Hepatocyte (in vitro differentiated cells): ENCODE data around the gene CIDEA. TPM values are rescaled to one million over a fixed set of nuclear protein-coding genes. Genes with fewer than 3 reads are reported as not detected.
A peak's percentile ranks its signal among the peaks of the same experiment; 100 is the strongest.

Experiments
- DNase-seq: peaks from one replicate; pipeline ENCODE4 v3.0.0-alpha.2; 2016; ENCODE audit warnings: low spot score
- H2AFZ ChIP-seq: fragments of 200-600 bp; sonication (generic); 2 replicates; pipeline ENCODE4 v1.6.0; 2016; ENCODE audit warnings: antibody characterized with exemption, mild to moderate bottlenecking
- H3K27ac ChIP-seq: fragments of 200-600 bp; sonication (generic); 2 replicates; pipeline ENCODE4 v1.5.1; 2016; ENCODE audit warnings: mild to moderate bottlenecking
- H3K27me3 ChIP-seq: fragments of 200-600 bp; sonication (generic); 2 replicates; pipeline ENCODE4 v1.6.1; 2016
- H3K36me3 ChIP-seq: fragments of 200-600 bp; sonication (generic); replicated peaks from 2 replicates; pipeline ENCODE4 v1.5.1; 2016; ENCODE audit warnings: low read depth; ENCODE audit not compliant: insufficient read depth
- H3K4me1 ChIP-seq: fragments of 200-600 bp; sonication (generic); 2 replicates; pipeline ENCODE4 v1.5.1; 2016; ENCODE audit warnings: mild to moderate bottlenecking, moderate library complexity; ENCODE audit not compliant: insufficient read depth
- H3K4me2 ChIP-seq: fragments of 200-600 bp; sonication (generic); 2 replicates; pipeline ENCODE4 v1.6.0; 2016
- H3K4me3 ChIP-seq: fragments of 200-600 bp; sonication (generic); 2 replicates; pipeline ENCODE4 v1.5.1; 2016; ENCODE audit warnings: mild to moderate bottlenecking
- H3K79me2 ChIP-seq: fragments of 200-600 bp; sonication (generic); 2 replicates; pipeline ENCODE4 v1.6.0; 2017; ENCODE audit warnings: mild to moderate bottlenecking
- H3K9me2 ChIP-seq: fragments of 200-600 bp; sonication (generic); replicated peaks from 2 replicates; pipeline ENCODE4 v1.6.0; 2017; ENCODE audit warnings: mild to moderate bottlenecking; ENCODE audit not compliant: insufficient read depth
- H3K9me3 ChIP-seq: fragments of 200-600 bp; sonication (generic); 2 replicates; pipeline ENCODE4 v1.5.1; 2016; ENCODE audit warnings: low read depth, mild to moderate bottlenecking
- H4K20me1 ChIP-seq: fragments of 200-600 bp; sonication (generic); 2 replicates; pipeline ENCODE4 v1.6.0; 2016; ENCODE audit warnings: mild to moderate bottlenecking; ENCODE audit not compliant: insufficient read depth, poor library complexity, severe bottlenecking
- EZH2 ChIP-seq: fragments of 200-600 bp; sonication (generic); IDR thresholded peaks from 2 replicates; pipeline ENCODE4 v1.6.1; 2016; ENCODE audit warnings: antibody characterized with exemption, mild to moderate bottlenecking, borderline replicate concordance
- EZH2phosphoT487 ChIP-seq: fragments of 200-600 bp; sonication (generic); IDR thresholded peaks from one replicate; pipeline ENCODE4 v1.6.1; 2018; ENCODE audit warnings: antibody characterized with exemption, mild to moderate bottlenecking, low read depth, moderate library complexity; ENCODE audit not compliant: unreplicated experiment, severe bottlenecking
- WGBS: methylation state at CpG from one replicate; pipeline ENCODE4 v1.1.6; 2016; ENCODE audit warnings: low lambda C conversion rate; ENCODE audit errors: missing lambda C conversion rate; 5-methylcytosine and 5-hydroxymethylcytosine counted together
- polyA plus RNA-seq: library from polyadenylated mRNA; unstranded; fragments of >200 nt; fragmentation: Nextera tagmentation; extraction: Ambion mirVana; gene quantifications from 2 replicates; pipeline ENCODE4 v1.2.1, GENCODE V29; 2016
- total RNA-seq: library from RNA; depleted of rRNA; stranded (reverse); fragments of >200 nt; gene quantifications from 2 replicates; pipeline ENCODE4 v1.2.3, GENCODE V29; 2014
- TF ChIP-seq, protein P1 (sequence below): fragments of 200-600 bp; sonication (generic); IDR thresholded peaks from 2 replicates; pipeline ENCODE4 v1.5.1; 2016; ENCODE audit warnings: antibody characterized with exemption, mild to moderate bottlenecking; ENCODE audit not compliant: poor library complexity

The CIDEA gene
- total and polyA plus RNA-seq, 2 experiments from 2014 or later = not detected

DNA sequence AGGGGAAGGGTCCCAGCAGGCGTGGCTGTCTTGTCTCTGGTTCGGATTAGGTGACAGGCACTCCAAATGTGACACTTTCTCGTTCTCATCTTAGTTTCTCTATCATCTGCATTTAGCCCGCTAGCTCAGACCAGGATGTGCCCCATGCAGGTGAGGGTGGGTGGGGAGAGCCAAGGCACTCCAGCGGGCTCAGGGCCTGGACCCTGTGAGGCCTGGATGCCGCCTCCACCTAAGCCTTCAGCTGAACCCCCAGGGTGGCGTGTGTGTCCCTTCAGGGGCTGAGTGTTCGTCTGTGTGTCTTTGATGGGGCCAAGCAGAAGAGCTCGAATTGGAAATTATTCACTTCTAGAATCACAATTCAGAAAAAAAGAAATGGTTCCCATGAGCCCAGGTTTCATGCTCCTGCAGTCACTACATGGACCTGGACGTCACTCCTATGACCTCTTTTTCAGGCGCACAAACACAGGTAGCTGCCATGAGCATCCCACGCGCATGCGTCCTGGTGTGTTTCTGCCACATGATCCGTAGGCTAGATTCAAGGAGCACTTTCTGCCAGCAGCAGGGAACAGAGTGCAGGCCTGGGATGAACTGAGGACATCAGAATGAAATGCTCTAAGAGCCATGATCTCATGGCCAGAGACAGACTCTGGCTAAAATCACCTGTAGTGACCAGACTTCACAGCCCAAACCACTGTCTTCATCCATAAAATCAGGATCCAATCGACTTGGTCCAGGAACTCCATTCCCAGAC, 25.8 kb downstream of the CIDEA start:
- Histone ChIP-seq H3K27ac (peak overlapping the region; percentile 93), H3K4me1 (peaks cover 20% of the 10 kb centered on the region), H4K20me1 (no peaks in the 10 kb centered on the region), H3K9me2 (no peaks in the 10 kb centered on the region), H2AFZ (peak overlapping the region; percentile 23), H3K79me2 (no peaks in the 10 kb centered on the region), H3K36me3 (no peaks in the 10 kb centered on the region), H3K4me2 (peak overlapping the region; percentile 63), H3K4me3 (no peak overlapping the region), H3K27me3 (no peaks in the 10 kb centered on the region), H3K9me3 (no peaks in the 10 kb centered on the region)
- WGBS = 95% methylated on average over 16 of the region's 16 CpGs
- no peak for DNase-seq
- no peak for TF ChIP-seq EZH2

DNA sequence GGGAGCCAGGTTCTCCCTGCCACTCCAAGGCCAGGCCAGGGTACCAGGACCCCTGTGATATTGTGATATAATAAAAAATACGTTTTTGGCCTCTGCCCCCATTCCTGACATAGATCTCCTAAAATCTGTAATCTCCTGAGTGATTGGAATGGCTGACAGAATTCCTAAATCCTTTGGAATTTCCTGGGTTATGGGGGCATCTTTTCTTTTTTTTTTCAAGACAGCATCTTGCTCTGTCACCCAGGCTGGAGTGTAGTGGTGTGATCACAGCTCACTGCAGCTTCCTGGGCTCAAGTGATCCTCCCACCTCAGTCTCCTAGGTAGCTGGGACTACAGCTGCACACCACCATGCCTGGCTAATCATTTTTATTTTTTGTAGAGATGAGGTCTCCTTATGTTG, 27.7 kb downstream of the CIDEA start:
- Histone ChIP-seq H3K9me2 (no peaks in the 10 kb centered on the region), H3K27ac (no peak overlapping the region), H3K4me1 (peaks cover 20% of the 10 kb centered on the region), H3K4me2 (no peak overlapping the region), H3K36me3 (no peaks in the 10 kb centered on the region), H3K27me3 (no peaks in the 10 kb centered on the region), H4K20me1 (no peaks in the 10 kb centered on the region), H3K9me3 (no peaks in the 10 kb centered on the region), H3K79me2 (no peaks in the 10 kb centered on the region), H3K4me3 (no peak overlapping the region), H2AFZ (no peak overlapping the region)
- WGBS = 47% methylated on average over 1 of the region's 1 CpG
- TF ChIP-seq EZH2 = no peak
- no peak for TF ChIP-seq EZH2phosphoT487
- TF ChIP-seq, protein P1, sequence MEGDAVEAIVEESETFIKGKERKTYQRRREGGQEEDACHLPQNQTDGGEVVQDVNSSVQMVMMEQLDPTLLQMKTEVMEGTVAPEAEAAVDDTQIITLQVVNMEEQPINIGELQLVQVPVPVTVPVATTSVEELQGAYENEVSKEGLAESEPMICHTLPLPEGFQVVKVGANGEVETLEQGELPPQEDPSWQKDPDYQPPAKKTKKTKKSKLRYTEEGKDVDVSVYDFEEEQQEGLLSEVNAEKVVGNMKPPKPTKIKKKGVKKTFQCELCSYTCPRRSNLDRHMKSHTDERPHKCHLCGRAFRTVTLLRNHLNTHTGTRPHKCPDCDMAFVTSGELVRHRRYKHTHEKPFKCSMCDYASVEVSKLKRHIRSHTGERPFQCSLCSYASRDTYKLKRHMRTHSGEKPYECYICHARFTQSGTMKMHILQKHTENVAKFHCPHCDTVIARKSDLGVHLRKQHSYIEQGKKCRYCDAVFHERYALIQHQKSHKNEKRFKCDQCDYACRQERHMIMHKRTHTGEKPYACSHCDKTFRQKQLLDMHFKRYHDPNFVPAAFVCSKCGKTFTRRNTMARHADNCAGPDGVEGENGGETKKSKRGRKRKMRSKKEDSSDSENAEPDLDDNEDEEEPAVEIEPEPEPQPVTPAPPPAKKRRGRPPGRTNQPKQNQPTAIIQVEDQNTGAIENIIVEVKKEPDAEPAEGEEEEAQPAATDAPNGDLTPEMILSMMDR = no peak
- no peak for DNase-seq

DNA sequence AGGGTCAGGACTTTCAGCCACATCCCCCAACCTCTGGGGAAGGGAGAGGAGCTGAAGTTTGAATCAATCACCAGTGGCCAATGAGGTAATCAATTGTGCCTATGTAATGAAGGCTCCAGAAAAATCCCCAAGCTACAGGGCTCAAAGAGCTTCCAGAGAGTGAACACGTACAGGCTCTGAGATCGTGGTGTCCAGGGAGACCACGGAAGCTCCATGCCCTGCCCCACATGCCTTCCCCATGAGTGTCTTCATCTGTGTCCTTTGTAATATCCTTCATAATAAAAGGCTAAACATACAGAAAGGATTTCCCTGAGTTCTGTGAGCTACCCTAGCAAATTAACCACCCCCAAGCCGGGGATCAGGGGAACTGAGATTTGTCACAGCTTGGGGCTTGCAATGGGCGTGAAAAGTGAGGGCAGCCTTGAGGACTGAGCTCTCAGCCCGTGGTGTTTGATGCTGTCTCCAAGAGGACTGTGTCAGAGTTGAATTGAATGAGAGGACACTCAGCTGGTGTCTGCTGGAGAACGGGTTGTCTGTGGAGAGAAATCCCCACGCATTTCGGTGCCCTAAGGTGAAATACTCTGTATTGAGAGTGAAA, 28.4 kb downstream of the CIDEA start:
- 74% methylated on average over 9 of the region's 9 CpGs for whole genome bisulfite sequencing
- no peaks in the 10 kb centered on the region for H3K9me2 ChIP-seq
- H3K79me2 ChIP-seq = no peaks in the 10 kb centered on the region
- no peak overlapping the region for H2AFZ ChIP-seq
- H3K36me3 ChIP-seq = no peaks in the 10 kb centered on the region
- peaks cover 3% of the 10 kb centered on the region for H3K27me3 ChIP-seq
- no peak overlapping the region for H3K4me3 ChIP-seq
- H3K4me2 ChIP-seq = no peak overlapping the region
- H3K4me1 ChIP-seq = peaks cover 24% of the 10 kb centered on the region
- DNase-seq = no peak
- H4K20me1 ChIP-seq = no peaks in the 10 kb centered on the region
- H3K27ac ChIP-seq = no peak overlapping the region
- H3K9me3 ChIP-seq = no peaks in the 10 kb centered on the region
- TF ChIP-seq EZH2 (no peak), EZH2phosphoT487 (no peak)
- TF ChIP-seq, protein P1 = no peak

DNA sequence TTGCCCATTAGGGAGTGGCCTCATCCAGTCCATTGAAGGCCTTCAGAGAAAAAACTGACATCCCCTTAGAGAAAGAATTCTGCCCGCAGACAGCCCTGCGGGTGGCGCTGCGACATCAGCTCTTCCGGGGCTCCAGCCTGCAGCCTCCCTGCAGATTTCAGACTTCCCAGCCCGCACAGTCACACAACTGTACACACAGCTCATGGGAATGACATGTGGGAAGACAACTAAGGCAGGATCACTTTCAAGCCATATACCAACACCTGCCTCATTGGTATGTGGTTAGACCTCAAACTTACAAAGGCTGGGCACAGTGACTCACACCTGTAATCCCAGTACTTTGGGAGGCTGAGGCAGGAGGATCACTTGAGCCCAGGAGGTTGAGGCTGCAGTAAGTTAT, 29.1 kb downstream of the CIDEA start:
- Histone ChIP-seq H3K36me3 (no peaks in the 10 kb centered on the region), H3K9me2 (no peaks in the 10 kb centered on the region), H3K27ac (no peak overlapping the region), H3K4me3 (no peak overlapping the region), H3K27me3 (peaks cover 3% of the 10 kb centered on the region), H2AFZ (no peak overlapping the region), H4K20me1 (no peaks in the 10 kb centered on the region), H3K4me2 (no peak overlapping the region), H3K9me3 (no peaks in the 10 kb centered on the region), H3K4me1 (peaks cover 21% of the 10 kb centered on the region), H3K79me2 (no peaks in the 10 kb centered on the region)
- TF ChIP-seq EZH2phosphoT487 (no peak), EZH2 (no peak)
- TF ChIP-seq, protein P1 = no peak
- no peak for DNase-seq
- WGBS = 58% methylated on average over 6 of the region's 6 CpGs
